Measurements from ENCODE around the gene ATP6V1F.

DNA sequence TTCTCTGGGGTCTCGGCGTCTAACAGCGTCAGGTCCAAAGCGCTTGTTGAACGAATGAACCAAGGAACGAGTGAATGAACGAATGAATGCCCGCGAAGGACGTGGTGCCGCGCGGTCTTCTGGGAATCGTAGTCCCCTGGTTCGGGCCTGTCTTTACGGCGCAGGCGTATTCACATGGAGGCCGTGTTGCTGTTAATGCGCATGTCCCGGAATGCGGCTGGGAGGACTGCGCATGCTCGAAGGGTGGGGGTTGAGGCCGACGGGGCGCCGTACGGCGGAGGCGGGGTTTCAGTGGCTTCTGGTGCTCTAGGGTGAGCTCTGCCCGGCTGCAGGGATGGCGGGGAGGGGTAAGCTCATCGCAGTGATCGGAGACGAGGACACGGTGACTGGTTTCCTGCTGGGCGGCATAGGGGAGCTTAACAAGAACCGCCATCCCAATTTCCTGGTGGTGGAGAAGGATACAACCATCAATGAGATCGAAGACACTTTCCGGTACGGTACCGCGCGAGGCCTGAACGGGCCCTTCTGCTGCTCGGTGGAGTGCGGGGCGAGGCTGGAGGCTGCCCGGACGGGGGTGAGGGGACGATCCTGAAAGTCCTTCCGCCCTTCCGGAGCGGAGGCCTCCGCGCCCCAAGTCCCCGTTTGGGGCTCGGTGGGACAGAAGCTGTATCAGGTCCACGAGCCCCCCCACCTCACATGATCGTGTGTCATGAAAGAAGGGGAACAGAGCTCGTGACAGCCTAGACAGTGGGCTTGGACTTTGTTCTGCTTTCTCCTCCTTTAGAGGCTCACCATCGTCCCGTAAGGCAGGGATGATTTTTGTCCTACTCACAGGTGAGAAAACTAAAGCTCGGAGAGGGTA is at the start of gene ATP6V1F:
- TF ChIP-seq POLR2A (IDR thresholded peaks at IDR 0.05; ENCODE audit: low read depth, low read length) (peak; percentile 73), TAF1 (IDR thresholded peaks at IDR 0.05; ENCODE audit: borderline replicate concordance, low read depth, low read length) (peak; percentile 68; the same call in 1 of the 2 replicates)

Measured in GM12892 (cell line).